Loucy (cell line): Measurements from ENCODE around the gene KLF2.

ENCODE experiments used
- CTCF ChIP-seq: fragments of 200-600 bp; sonication (generic); conservative IDR thresholded peaks from 2 replicates; pipeline ENCODE4 v1.5.1; 2014; ENCODE audit warnings: mild to moderate bottlenecking, antibody characterized with exemption, low read length
- EZH2phosphoT487 ChIP-seq: fragments of 200-600 bp; IDR thresholded peaks from 2 replicates; pipeline ENCODE4 v1.6.1; 2018; ENCODE audit warnings: antibody characterized with exemption, mild to moderate bottlenecking, moderate library complexity, borderline replicate concordance

- TF ChIP-seq EZH2phosphoT487, result no peak
- TF ChIP-seq CTCF, result no peak
Observed at GRCh38 chr19:16327501-16327900, 2.9 kb downstream of the KLF2 start.
